NCI-H226 (cell line): ENCODE measurements around the gene GRB10.
"Not testable (repeated sequence)": the region's sequence is repeated elsewhere in the genome, so short reads cannot be mapped to it uniquely, and the experiment has no call there.

ENCODE experiments used
- DNase-seq: peaks from one replicate; pipeline ENCODE4 v3.0.0-alpha.2; 2015

GRB10 gene

GRCh38 chr7:50778189-50778588 is 4.5 kb downstream of the GRB10 start:
- no peak for DNase-seq

- DNase-seq: no peak
Observed at GRCh38 chr7:50775836-50776235, 6.9 kb downstream of the GRB10 start.

GRCh38 chr7:50775231-50775630 is 7.5 kb downstream of the GRB10 start:
- no peak for DNase-seq

GRCh38 chr7:50774319-50774718 is 8.4 kb downstream of the GRB10 start:
- no peak for DNase-seq

GRCh38 chr7:50773071-50773470 is 9.6 kb downstream of the GRB10 start:
- DNase-seq: not testable (repeated sequence)

GRCh38 chr7:50771120-50772002 is 11.3 kb downstream of the GRB10 start:
- DNase-seq: no peak

- no peak for DNase-seq
Observed at GRCh38 chr7:50768485-50769474, 13.9 kb downstream of the GRB10 start.

GRCh38 chr7:50766849-50767207 is 15.9 kb downstream of the GRB10 start:
- no peak for DNase-seq

GRCh38 chr7:50766106-50766848 is 16.4 kb downstream of the GRB10 start:
- no peak for DNase-seq

- DNase-seq: no peak
Observed at GRCh38 chr7:50762337-50762736, 20.4 kb downstream of the GRB10 start.

GRCh38 chr7:50761713-50762112 is 21.0 kb downstream of the GRB10 start:
- DNase-seq: no peak

- DNase-seq: no peak
Observed at GRCh38 chr7:50757703-50758390, 24.8 kb downstream of the GRB10 start.

- DNase-seq: no peak
Observed at GRCh38 chr7:50756180-50756579, 26.5 kb downstream of the GRB10 start.

- no peak for DNase-seq
Observed at GRCh38 chr7:50754684-50755083, 28.0 kb downstream of the GRB10 start.

GRCh38 chr7:50754241-50754640 is 28.5 kb downstream of the GRB10 start:
- DNase-seq: no peak

GRCh38 chr7:50752422-50752821 is 30.3 kb downstream of the GRB10 start:
- no peak for DNase-seq

- DNase-seq: no peak
Observed at GRCh38 chr7:50751146-50751545, 31.6 kb downstream of the GRB10 start.

GRCh38 chr7:50749896-50750295 is 32.8 kb downstream of the GRB10 start:
- no peak for DNase-seq

GRCh38 chr7:50748472-50748871 is 34.2 kb downstream of the GRB10 start:
- DNase-seq: no peak

- no peak for DNase-seq
Observed at GRCh38 chr7:50745835-50746234, 36.9 kb downstream of the GRB10 start.

- no peak for DNase-seq
Observed at GRCh38 chr7:50745336-50745735, 37.4 kb downstream of the GRB10 start.

- no peak for DNase-seq
Observed at GRCh38 chr7:50743893-50744292, 38.8 kb downstream of the GRB10 start.
